HEK293 (cell line): Measurements from ENCODE around the gene ARSJ.

ENCODE experiments used
- CTCF ChIP-seq: fragments of 450-650 bp; formaldehyde crosslinking; IDR thresholded peaks from 2 replicates; pipeline ENCODE4 v1.5.1; 2016; ENCODE audit warnings: missing biosample characterization, missing genetic modification characterization
- MEIS1 ChIP-seq: sonication (generic); formaldehyde crosslinking; IDR thresholded peaks from 2 replicates; pipeline ENCODE4 v1.8.1; 2022; ENCODE audit warnings: missing genetic modification reagents, mild to moderate bottlenecking, borderline replicate concordance
- REST ChIP-seq: fragments of 450-650 bp; formaldehyde crosslinking; IDR thresholded peaks from 2 replicates; pipeline ENCODE4 v1.5.1; 2016; ENCODE audit warnings: missing biosample characterization, missing genetic modification characterization
- SALL2 ChIP-seq: fragments of 450-650 bp; formaldehyde crosslinking; IDR thresholded peaks from 2 replicates; pipeline ENCODE4 v1.5.0; 2017; ENCODE audit warnings: missing biosample characterization, mild to moderate bottlenecking, missing genetic modification characterization, borderline replicate concordance
- ZNF138 ChIP-seq: fragments of 450-650 bp; formaldehyde crosslinking; IDR thresholded peaks from 2 replicates; pipeline ENCODE4 v1.5.1; 2016; ENCODE audit warnings: missing biosample characterization, missing genetic modification characterization, borderline replicate concordance
- ZNF274 ChIP-seq, 2 experiments: fragments of 200-500 bp in 1 of 2; fragments of 450-650 bp in 1 of 2; sonication (Bioruptor generic) in 1 of 2; formaldehyde crosslinking in 1 of 2; IDR thresholded peaks; 2 replicates each; pipeline versions ENCODE4 v1.5.1 to v1.6.1; 2014 to 2016; ENCODE audit warnings: borderline replicate concordance in 1 of 2, inconsistent platforms in 1 of 2, low read length in 1 of 2, missing biosample characterization in 1 of 2, missing genetic modification characterization in 1 of 2
- ZNF747 ChIP-seq: fragments of 450-650 bp; formaldehyde crosslinking; IDR thresholded peaks from 2 replicates; pipeline ENCODE4 v1.5.1; 2016; ENCODE audit warnings: missing biosample characterization, missing genetic modification characterization
- ZNF830 ChIP-seq: fragments of 450-650 bp; IDR thresholded peaks from 2 replicates; pipeline ENCODE4 v1.5.0; 2018; ENCODE audit warnings: missing biosample characterization, missing genetic modification characterization, low read depth, mild to moderate bottlenecking, moderate library complexity

GRCh38 chr4:113943863-113944262, 35.6 kb downstream of the ARSJ start:
- no peak for TF ChIP-seq ZNF138 (tag by site-specific recombination)
- TF ChIP-seq CTCF (tag by site-specific recombination) = no peak
- TF ChIP-seq REST (tag by site-specific recombination) = no peak
- TF ChIP-seq ZNF747 (tag by site-specific recombination) = no peak
- TF ChIP-seq MEIS1 (CRISPR knock-in tag) = no peak
- TF ChIP-seq ZNF274 (IDR thresholded peaks at IDR 0.05; ENCODE audit: low read length) = no peak
- TF ChIP-seq ZNF274 (tag by site-specific recombination; IDR thresholded peaks at IDR 0.05; ENCODE audit: borderline replicate concordance) = no peak
- no peak for TF ChIP-seq ZNF830 (tag by site-specific recombination)
- no peak for TF ChIP-seq SALL2 (tag by site-specific recombination)
